PC-3 (cell line): ENCODE measurements around the gene CFAP97D2.

Source experiments
- CTCF ChIP-seq: fragments of 300-600 bp; sonication (generic); conservative IDR thresholded peaks from 2 replicates; pipeline ENCODE4 v1.5.1; 2017; ENCODE audit warnings: antibody characterized with exemption, low read depth, mild to moderate bottlenecking, low read length
- EZH2 ChIP-seq: fragments of 300-600 bp; sonication (generic); IDR thresholded peaks from one replicate; pipeline ENCODE4 v1.6.1; 2017; ENCODE audit warnings: antibody characterized with exemption, mild to moderate bottlenecking, low read length; ENCODE audit not compliant: unreplicated experiment
- EZH2phosphoT487 ChIP-seq: fragments of 300-600 bp; sonication (generic); IDR thresholded peaks from 2 replicates; pipeline ENCODE4 v1.6.1; 2018; ENCODE audit warnings: mild to moderate bottlenecking, antibody characterized with exemption, low read length, borderline replicate concordance

- TF ChIP-seq CTCF, result no peak
- no peak for TF ChIP-seq EZH2
- TF ChIP-seq EZH2phosphoT487, result no peak
Measured at GRCh38 chr13:114244637-114245036, 65.6 kb downstream of the CFAP97D2 start.
